ENCODE measurements around the gene LYZL6. TPM values are rescaled to one million over a fixed set of nuclear protein-coding genes. Genes with fewer than 3 reads are reported as not detected.
"Not testable (repeated sequence)": the region's sequence is repeated elsewhere in the genome, so short reads cannot be mapped to it uniquely, and the experiment has no call there.

The LYZL6 gene
- polyA plus RNA-seq, 3 donors: not detected

- DNase-seq: no peak
Measured at GRCh38 chr17:35906926-35907637, 36.4 kb downstream of the LYZL6 start.

- DNase-seq: peak; percentile 36
Measured at GRCh38 chr17:35906191-35906925, 37.2 kb downstream of the LYZL6 start.

DNA sequence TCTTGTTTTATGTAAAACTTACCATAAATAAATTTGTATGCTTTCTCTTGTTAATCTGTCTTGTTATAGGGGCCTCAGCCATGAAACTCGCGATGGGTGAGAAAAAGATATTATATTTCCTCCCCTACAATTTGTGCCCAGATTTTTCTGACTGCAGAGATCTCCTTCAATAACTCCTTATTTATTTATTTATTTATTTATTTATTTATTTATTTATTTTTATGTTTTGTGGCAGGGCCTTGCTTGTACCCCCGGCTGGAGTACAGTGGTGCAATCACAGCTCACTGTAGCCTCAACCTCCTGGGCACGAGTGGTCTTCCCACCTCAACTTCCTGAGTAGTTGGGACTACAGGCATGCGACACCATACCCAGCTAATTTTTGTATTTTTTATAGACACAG lies 40.1 kb downstream of the LYZL6 start:
- DNase-seq: no peak

GRCh38 chr17:35901631-35902175 lies 41.8 kb downstream of the LYZL6 start:
- DNase-seq: no peak

DNA sequence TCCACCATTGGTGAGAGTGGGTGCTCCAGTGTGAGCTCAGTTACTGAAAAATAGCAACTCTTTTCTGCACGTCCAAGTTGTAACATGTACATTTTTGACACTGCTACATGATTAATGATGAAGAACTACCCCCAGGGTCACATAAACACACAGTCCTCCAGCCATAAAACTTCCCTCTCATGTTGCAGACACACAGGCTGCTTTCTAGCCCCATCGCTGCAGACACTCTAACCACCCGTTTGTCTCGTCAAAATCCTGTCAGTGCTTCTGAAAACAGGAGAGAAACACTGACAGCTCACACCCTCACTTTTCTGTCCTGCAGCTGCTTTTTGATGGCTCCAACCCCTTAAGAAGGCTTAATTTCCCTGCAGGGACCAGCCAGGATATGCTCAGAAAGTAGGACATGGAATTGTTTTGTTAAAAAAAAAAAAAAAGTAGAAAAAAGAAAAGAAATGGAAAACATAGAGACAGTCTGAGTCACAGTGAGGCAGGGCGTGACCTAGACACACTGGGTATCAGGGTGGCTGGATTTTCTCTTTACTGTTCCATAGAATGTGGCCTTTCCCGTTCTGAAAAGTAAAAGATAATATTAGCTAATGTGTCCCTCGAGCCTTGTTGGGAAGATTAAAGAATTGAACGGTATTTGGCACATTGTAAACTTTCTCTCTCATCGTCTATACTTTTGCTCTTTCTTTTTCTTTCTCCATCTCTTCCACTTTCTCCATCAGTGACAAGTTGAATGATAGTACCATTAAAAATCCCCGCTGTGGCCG lies 42.6 kb downstream of the LYZL6 start:
- DNase-seq: peak; percentile 65

GRCh38 chr17:35900280-35900679 lies 43.2 kb downstream of the LYZL6 start:
- no peak for DNase-seq

DNA sequence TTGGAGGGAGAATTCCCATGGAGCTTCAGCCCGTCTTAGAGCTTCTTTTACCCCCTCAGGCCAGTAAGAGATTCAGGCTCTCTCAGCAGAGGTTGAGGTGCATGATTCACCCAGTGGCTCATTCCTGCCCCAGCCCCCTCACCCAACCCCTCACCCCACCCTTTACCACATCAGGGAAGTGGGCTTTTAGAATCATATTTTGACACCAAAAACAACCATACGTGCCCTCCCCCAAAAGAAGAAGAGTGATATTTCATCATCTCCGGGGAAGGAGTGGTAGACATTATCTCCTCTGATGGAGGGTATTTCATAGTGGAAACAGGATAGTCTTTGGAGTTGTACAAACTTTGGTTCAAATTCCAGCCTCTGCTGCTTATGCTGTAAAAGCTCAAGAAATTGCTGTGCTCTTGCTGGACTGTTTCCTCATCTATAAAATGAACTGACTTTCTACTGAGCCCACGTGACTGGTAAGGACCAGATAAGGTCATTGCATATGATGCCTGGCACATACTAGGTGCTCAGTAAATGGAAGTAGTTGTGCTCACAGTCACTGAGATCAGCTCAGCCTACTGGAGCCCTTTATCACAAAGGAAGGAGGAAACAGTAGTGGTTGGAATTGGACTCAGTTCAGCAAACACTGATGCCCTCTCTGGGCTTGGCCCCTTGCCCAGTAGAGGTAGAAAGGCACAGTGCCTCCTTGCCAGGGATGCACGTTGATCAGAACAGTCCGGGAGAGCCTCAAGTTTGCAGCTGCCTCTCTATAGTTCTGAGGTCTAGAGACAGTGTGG lies 45.0 kb downstream of the LYZL6 start:
- DNase-seq: no peak

DNA sequence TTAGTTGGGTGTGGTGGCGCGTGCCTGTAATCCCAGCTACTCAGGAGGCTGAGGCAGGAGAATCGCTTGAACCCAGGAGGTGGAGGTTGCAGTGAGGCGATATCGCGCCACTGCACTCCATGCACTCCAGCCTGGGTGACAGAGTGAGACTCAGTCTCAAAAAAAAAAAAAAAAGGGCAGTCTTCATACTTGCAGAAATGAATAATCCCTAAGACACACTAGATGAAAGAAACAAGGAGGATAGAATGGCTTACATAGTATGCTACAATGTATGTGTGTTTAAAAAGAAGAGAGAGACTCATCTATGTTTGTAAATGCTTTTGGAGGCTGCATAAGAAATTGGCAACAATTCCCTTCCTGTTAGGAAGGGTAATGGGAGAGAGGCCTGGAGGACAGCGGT lies 45.7 kb downstream of the LYZL6 start:
- not testable (repeated sequence) for DNase-seq

DNA sequence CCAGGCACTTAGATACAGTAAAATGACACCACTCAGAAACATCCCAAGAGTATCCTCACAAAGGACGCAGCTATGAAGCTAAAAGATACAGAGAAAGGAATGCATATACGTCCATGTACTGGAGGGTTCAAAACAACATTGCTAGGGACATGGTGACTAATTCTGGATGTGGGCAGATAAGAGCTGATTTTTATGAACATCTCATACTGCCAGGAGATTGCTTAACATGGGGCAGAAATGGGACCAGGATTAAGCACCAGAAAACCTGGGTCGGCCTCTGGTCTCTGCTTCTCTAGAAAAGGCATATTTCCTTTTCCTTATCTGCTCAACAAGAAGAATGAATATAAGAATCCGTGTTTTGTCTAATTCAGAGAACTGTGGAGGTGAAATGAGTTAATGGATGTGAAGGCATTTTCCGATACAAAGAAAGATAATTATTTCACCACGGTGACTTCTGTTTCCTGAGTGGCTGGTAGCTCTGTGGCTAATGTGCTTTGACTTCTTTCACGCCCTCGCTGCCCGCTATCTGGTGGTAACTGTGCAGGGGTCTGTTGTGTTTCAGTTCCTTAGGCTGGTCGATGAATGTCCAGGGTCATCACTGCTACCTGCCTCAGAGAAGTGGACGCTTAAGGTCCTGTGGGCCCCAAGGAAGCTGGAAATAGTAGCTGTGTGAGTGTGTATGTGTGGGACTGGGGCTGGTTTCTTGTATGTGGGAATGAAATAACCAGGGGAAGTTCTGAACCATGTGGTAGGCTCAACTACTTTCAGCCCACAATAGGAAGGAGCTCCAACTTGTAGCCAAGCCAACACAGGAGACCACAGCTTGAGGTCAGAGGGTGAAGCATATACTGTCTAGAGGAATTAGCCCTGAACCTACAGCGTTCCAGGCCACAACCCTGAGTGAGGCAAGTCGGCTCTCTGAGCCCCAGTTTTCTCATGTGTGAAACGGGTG lies 47.6 kb downstream of the LYZL6 start:
- no peak for DNase-seq

- no peak for DNase-seq
Measured at GRCh38 chr17:35894206-35894605, 49.3 kb downstream of the LYZL6 start.

GRCh38 chr17:35893751-35894150 lies 49.8 kb downstream of the LYZL6 start:
- no peak for DNase-seq

GRCh38 chr17:35892091-35893035 lies 51.1 kb downstream of the LYZL6 start:
- no peak for DNase-seq

DNA sequence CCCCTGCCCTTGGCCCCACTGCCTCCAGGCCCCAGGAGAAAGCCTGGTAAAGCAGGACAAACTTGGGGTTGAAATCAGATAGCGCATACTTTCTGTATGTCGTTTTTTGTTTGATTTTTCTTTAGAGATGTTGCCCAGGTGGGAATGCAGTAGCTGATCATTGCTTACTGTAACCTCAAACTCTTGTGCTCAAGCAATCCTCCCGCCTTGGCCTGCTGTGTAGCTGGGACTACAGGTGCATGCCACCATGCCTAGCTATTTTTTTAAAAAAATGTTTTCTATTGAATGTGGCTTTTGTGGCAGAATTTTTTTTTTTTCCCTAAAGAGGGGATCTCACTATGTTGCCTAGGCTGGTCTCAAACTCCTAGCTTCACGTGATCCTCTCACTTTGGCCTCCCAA lies 52.2 kb downstream of the LYZL6 start:
- no peak for DNase-seq

DNA sequence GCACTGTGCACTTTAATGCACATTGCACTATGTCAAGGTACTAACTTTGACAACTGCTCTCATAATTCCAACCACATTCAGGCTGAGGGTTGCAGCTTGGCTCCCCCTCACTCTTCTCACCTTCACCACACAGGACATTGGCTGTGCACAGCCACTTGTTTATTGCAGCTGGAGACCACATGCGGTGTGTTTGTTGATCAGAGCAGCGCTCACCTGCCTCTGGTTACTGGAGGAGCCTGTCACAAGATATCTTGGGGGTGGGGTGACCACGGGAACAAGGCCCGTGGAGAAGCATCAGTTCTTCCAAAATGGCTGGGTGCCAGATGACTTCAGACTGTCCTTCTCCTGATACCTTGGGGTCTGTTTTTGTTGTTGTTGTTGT lies 52.7 kb downstream of the LYZL6 start:
- no peak for DNase-seq

GRCh38 chr17:35889818-35890773 lies 53.4 kb downstream of the LYZL6 start:
- peak; percentile 74 for DNase-seq

DNA sequence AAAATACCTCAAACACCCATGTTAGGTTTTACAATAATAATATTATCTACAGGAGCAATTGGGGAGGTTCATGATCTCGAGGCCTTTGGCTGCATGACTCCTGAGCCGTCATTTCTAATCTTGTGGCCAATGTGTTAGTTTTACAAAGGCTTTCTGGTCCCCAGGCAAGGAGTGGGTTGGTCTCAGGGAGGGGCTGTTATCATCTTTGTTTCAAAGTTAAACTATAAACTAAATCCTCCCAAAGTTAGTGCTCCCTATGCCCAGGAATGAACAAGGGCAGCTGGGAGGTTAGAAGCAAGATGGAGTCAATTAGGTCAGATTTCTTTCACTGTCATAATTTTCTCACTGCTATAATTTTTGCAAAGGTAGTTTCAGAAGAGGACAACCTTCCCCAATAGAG lies 54.3 kb downstream of the LYZL6 start:
- no peak for DNase-seq
